Erythroblast (primary cell): Measurements from ENCODE around the gene SLC16A3.

Experiments
- GATA1 ChIP-seq: IDR thresholded peaks from 2 replicates; pipeline ENCODE4 v1.6.1; 2011; ENCODE audit warnings: low read depth, mild to moderate bottlenecking, control low read depth, low read length, moderate library complexity
- POLR2A ChIP-seq: IDR thresholded peaks from 2 replicates; pipeline ENCODE4 v1.6.1; 2011; ENCODE audit warnings: mild to moderate bottlenecking, low read length

GRCh38 chr17:82258555-82258954 lies 29.7 kb downstream of the SLC16A3 start:
- TF ChIP-seq POLR2A, result no peak
- no peak for TF ChIP-seq GATA1
